ENCODE measurements around the gene MSRB3. TPM values are rescaled to one million over a fixed set of nuclear protein-coding genes. Genes with fewer than 3 reads are reported as not detected.

The MSRB3 gene
- total RNA-seq, 1 donor: 72.4 TPM

DNA sequence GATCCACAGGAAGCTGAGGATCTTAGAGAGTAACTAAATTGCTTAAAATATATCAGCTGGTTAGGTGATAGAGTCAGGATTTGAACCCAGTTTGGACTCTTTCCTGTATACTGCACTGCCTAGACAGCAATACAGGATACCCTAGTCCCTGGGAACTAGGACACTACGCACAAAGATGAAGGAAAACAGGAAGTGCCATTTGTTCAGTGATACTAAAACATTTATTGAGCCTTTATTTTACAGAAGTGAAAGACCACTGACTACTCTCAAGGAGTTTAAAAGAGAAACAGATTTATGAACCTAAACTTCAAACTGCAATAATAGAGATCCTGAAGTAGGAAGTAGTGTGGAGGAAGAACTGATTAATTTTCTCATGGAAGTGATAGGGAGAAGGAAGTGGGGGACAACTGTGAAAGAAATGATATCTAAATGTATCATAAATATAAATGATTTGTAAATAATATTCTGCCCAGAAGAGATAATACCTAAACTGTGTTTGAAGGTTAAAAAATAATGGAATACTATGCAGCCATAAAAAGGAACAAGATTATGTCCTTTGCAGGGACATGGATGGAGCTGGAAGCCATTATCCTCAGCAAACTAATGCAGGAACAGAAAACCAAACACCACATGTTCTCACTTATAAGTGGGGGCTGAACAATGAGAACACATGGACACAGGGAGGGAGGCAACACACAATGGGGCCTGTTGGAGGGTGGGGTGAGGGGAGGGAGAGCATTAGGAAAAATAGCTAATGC, 18.2 kb downstream of the MSRB3 start:
- TF ChIP-seq, protein P1, sequence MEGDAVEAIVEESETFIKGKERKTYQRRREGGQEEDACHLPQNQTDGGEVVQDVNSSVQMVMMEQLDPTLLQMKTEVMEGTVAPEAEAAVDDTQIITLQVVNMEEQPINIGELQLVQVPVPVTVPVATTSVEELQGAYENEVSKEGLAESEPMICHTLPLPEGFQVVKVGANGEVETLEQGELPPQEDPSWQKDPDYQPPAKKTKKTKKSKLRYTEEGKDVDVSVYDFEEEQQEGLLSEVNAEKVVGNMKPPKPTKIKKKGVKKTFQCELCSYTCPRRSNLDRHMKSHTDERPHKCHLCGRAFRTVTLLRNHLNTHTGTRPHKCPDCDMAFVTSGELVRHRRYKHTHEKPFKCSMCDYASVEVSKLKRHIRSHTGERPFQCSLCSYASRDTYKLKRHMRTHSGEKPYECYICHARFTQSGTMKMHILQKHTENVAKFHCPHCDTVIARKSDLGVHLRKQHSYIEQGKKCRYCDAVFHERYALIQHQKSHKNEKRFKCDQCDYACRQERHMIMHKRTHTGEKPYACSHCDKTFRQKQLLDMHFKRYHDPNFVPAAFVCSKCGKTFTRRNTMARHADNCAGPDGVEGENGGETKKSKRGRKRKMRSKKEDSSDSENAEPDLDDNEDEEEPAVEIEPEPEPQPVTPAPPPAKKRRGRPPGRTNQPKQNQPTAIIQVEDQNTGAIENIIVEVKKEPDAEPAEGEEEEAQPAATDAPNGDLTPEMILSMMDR (IDR thresholded peaks at IDR 0.05; ENCODE audit: extremely low read depth, low read depth, low read length): no peak
- no peak overlapping the region for H3K4me2 ChIP-seq (ENCODE audit: insufficient read depth, low read length)
- no peaks in the 10 kb centered on the region for H3K9me3 ChIP-seq (ENCODE audit: low read depth, low read length)
- H3K4me3 ChIP-seq (ENCODE audit: insufficient read depth, low read length): no peak overlapping the region
- H4K20me1 ChIP-seq (ENCODE audit: insufficient read depth, low read length): peaks cover 39% of the 10 kb centered on the region
- DNase-seq (ENCODE audit: insufficient read length, low spot score, missing footprints): no peak
- no peaks in the 10 kb centered on the region for H3K36me3 ChIP-seq (ENCODE audit: insufficient read depth, low read length)
- peaks cover 9% of the 10 kb centered on the region for H3K4me1 ChIP-seq (ENCODE audit: insufficient read depth, low read length)
- H3K27ac ChIP-seq (ENCODE audit: low read depth, low read length): no peak overlapping the region
- H3K79me2 ChIP-seq (ENCODE audit: insufficient read depth, low read length): peaks cover 98% of the 10 kb centered on the region
- no peaks in the 10 kb centered on the region for H3K27me3 ChIP-seq (ENCODE audit: insufficient read depth, low read length)
- H2AFZ ChIP-seq (ENCODE audit: low read length): no peak overlapping the region

DNA sequence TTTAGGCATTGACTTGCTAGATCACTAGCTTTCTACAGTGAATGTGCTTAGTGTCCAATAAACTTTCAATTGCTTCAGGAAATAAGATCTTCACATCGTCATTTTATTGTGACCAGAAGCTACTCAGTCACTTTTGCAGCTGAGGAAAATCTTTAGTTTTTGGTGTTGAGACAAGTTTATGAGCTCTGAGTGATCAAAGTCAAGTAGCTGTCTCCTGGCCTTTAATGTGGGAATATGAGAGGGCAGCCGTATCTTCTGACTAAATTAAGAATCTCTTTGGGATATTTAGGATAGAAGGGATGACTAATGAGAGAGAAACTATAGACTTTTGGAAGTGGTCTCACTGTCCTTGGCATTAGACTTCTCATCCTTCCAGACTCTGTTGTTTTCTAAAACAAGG, 21.6 kb downstream of the MSRB3 start:
- peaks cover 94% of the 10 kb centered on the region for H3K79me2 ChIP-seq (ENCODE audit: insufficient read depth, low read length)
- peaks cover 9% of the 10 kb centered on the region for H3K4me1 ChIP-seq (ENCODE audit: insufficient read depth, low read length)

DNA sequence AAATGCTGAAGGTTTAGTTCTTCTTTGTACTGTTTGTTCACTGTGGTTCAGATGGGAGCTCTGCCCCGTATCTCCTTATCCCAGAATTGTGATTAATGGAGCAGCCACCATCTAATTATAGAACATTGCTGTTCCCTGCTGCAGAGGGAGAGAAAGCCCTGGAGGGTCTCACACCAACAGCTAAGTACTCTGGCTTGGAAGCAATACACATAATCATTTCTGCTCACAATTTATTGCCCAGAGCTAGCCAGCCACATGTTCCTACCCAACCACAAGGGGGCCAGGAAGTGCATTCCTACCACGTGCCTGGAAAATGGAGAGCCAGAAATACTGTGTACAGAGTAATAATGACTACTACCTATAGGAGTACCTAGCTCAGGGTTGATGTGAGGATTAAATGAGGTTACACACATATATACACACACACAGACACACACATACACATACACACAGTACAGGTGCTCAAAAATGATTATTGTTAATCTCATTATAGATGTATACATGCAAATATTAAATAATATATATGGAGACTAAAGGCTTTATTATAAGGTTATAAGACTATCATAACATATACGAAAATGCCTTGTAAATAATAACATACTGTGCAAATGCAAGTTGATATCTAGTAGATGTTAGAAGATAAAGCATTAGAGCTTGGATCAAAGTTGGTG, 22.3 kb downstream of the MSRB3 start:
- Histone ChIP-seq H3K4me1 (ENCODE audit: insufficient read depth, low read length) (peaks cover 14% of the 10 kb centered on the region), H3K27ac (ENCODE audit: low read depth, low read length) (no peak overlapping the region), H3K4me3 (ENCODE audit: insufficient read depth, low read length) (no peak overlapping the region), H3K9me3 (ENCODE audit: low read depth, low read length) (no peaks in the 10 kb centered on the region), H3K36me3 (ENCODE audit: insufficient read depth, low read length) (no peaks in the 10 kb centered on the region), H2AFZ (ENCODE audit: low read length) (no peak overlapping the region), H3K4me2 (ENCODE audit: insufficient read depth, low read length) (no peak overlapping the region), H3K79me2 (ENCODE audit: insufficient read depth, low read length) (peaks cover 94% of the 10 kb centered on the region), H3K27me3 (ENCODE audit: insufficient read depth, low read length) (no peaks in the 10 kb centered on the region), H4K20me1 (ENCODE audit: insufficient read depth, low read length) (peaks cover 12% of the 10 kb centered on the region)
- DNase-seq (ENCODE audit: insufficient read length, low spot score, missing footprints): no peak
- TF ChIP-seq, protein P1 (IDR thresholded peaks at IDR 0.05; ENCODE audit: extremely low read depth, low read depth, low read length): peak; percentile 56

More for the DNA sequence above, 21.6 kb downstream of the MSRB3 start:
- TF ChIP-seq, protein P1 (IDR thresholded peaks at IDR 0.05; ENCODE audit: extremely low read depth, low read depth, low read length): no peak
- H3K27me3 ChIP-seq (ENCODE audit: insufficient read depth, low read length): no peaks in the 10 kb centered on the region
- H3K4me2 ChIP-seq (ENCODE audit: insufficient read depth, low read length): no peak overlapping the region
- H2AFZ ChIP-seq (ENCODE audit: low read length): no peak overlapping the region
- H4K20me1 ChIP-seq (ENCODE audit: insufficient read depth, low read length): peaks cover 12% of the 10 kb centered on the region
- no peaks in the 10 kb centered on the region for H3K36me3 ChIP-seq (ENCODE audit: insufficient read depth, low read length)
- H3K9me3 ChIP-seq (ENCODE audit: low read depth, low read length): no peaks in the 10 kb centered on the region
- no peak overlapping the region for H3K27ac ChIP-seq (ENCODE audit: low read depth, low read length)
- no peak overlapping the region for H3K4me3 ChIP-seq (ENCODE audit: insufficient read depth, low read length)
- DNase-seq (ENCODE audit: insufficient read length, low spot score, missing footprints): no peak

DNA sequence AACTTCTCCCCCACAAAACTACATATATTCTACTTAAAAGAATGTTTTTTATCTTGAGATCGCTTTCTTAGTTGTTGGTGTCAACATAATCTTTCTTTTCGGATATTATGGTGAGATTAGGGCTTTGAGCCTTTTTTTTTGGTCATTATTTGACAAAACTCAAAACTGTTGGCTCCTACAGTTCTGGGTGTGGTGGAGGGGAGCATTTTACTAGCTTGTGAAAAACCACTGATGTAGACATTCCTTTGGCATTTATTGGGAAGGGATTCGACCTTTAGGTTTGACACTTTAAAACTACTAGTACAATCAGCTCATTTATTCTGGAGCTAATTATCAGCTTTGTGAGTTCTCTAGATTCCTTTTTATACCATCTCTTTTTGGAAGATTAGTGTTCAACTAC, 24.4 kb downstream of the MSRB3 start:
- no peak overlapping the region for H3K4me2 ChIP-seq (ENCODE audit: insufficient read depth, low read length)
- H3K79me2 ChIP-seq (ENCODE audit: insufficient read depth, low read length): peaks cover 91% of the 10 kb centered on the region
- peaks cover 6% of the 10 kb centered on the region for H4K20me1 ChIP-seq (ENCODE audit: insufficient read depth, low read length)
- no peak for DNase-seq (ENCODE audit: insufficient read length, low spot score, missing footprints)
- no peak overlapping the region for H3K4me3 ChIP-seq (ENCODE audit: insufficient read depth, low read length)
- H3K9me3 ChIP-seq (ENCODE audit: low read depth, low read length): no peaks in the 10 kb centered on the region
- TF ChIP-seq, protein P1 (IDR thresholded peaks at IDR 0.05; ENCODE audit: extremely low read depth, low read depth, low read length): no peak
- H3K27me3 ChIP-seq (ENCODE audit: insufficient read depth, low read length): no peaks in the 10 kb centered on the region
- H3K27ac ChIP-seq (ENCODE audit: low read depth, low read length): no peak overlapping the region
- no peaks in the 10 kb centered on the region for H3K36me3 ChIP-seq (ENCODE audit: insufficient read depth, low read length)
- H2AFZ ChIP-seq (ENCODE audit: low read length): no peak overlapping the region
- H3K4me1 ChIP-seq (ENCODE audit: insufficient read depth, low read length): peaks cover 35% of the 10 kb centered on the region
